Parathyroid adenoma (tissue), 2 donors: ENCODE measurements around the gene SLC25A33.
A peak's percentile ranks its signal among the peaks of the same experiment; 100 is the strongest.
"Not testable (repeated sequence)": the region's sequence is repeated elsewhere in the genome, so short reads cannot be mapped to it uniquely, and the experiment has no call there.

Experiments used
- H2AFZ ChIP-seq: fragments of 300-600 bp; sonication (generic); one replicate; pipeline ENCODE4 v1.7.0; 2017; ENCODE audit warnings: antibody characterized with exemption, mild to moderate bottlenecking
- H3K27ac ChIP-seq: fragments of 300-600 bp; sonication (generic); one replicate; pipeline ENCODE4 v1.7.0; 2017
- H3K27me3 ChIP-seq: fragments of 300-600 bp; sonication (generic); one replicate; pipeline ENCODE4 v1.7.0; 2017; ENCODE audit warnings: low read length; ENCODE audit not compliant: control insufficient read depth, insufficient read depth
- H3K36me3 ChIP-seq: fragments of 300-600 bp; sonication (generic); one replicate; pipeline ENCODE4 v1.7.0; 2017; ENCODE audit warnings: low read length; ENCODE audit not compliant: control insufficient read depth, insufficient read depth
- H3K4me1 ChIP-seq: fragments of 300-600 bp; sonication (generic); one replicate; pipeline ENCODE4 v1.7.0; 2017; ENCODE audit warnings: control low read depth
- H3K4me2 ChIP-seq: fragments of 300-600 bp; sonication (generic); one replicate; pipeline ENCODE4 v1.7.0; 2017; ENCODE audit warnings: low read length
- H3K4me3 ChIP-seq: fragments of 300-600 bp; sonication (generic); one replicate; pipeline ENCODE4 v1.7.0; 2017; ENCODE audit warnings: low read depth, low read length
- H3K79me2 ChIP-seq: fragments of 300-600 bp; sonication (generic); one replicate; pipeline ENCODE4 v1.7.0; 2017; ENCODE audit warnings: control low read depth
- H3K9ac ChIP-seq: fragments of 300-600 bp; sonication (generic); one replicate; pipeline ENCODE4 v1.7.0; 2017; ENCODE audit warnings: mild to moderate bottlenecking
- H3K9me3 ChIP-seq: fragments of 300-600 bp; sonication (generic); one replicate; pipeline ENCODE4 v1.7.0; 2017; ENCODE audit warnings: low read length; ENCODE audit not compliant: control insufficient read depth
- TF ChIP-seq, protein P1 (sequence below): fragments of 300-600 bp; sonication (generic); IDR thresholded peaks from one replicate; pipeline ENCODE4 v1.7.0; 2017; ENCODE audit warnings: antibody characterized with exemption, mild to moderate bottlenecking
- donor health status: primary hyperparathyroidism.

SLC25A33 gene

DNA sequence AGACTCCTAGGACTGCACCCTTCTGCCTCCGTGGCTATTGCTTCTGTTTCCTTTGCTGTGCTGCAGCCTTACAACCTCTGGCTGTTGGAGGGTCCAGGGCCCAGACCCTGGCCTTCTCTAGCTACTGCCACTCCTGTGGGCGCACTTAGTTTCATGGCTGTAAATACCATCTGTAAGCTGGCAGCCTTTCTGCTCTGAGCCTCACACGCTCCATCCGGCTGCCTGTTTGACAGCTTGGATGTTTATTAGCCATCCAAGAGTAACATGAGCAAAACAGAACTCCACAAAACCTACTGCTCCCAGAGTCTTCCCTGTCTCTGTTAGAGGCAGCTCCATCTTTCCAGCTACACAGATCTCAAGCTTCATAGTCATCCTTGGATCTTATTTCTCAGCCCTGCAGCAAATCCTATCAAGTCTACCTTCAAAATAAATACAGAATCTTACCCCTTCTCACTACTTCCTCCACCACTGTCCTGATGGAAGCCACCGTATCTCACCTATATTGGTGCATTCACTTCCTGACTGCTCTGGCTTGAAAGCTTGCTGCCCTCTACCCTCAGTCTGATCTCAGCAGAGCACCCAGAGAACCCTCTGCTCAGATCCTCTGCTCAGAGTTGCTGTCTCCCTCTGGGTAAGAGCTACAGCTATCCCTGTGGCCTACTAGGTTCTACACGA lies 19.1 kb downstream of the SLC25A33 start:
- TF ChIP-seq, protein P1, sequence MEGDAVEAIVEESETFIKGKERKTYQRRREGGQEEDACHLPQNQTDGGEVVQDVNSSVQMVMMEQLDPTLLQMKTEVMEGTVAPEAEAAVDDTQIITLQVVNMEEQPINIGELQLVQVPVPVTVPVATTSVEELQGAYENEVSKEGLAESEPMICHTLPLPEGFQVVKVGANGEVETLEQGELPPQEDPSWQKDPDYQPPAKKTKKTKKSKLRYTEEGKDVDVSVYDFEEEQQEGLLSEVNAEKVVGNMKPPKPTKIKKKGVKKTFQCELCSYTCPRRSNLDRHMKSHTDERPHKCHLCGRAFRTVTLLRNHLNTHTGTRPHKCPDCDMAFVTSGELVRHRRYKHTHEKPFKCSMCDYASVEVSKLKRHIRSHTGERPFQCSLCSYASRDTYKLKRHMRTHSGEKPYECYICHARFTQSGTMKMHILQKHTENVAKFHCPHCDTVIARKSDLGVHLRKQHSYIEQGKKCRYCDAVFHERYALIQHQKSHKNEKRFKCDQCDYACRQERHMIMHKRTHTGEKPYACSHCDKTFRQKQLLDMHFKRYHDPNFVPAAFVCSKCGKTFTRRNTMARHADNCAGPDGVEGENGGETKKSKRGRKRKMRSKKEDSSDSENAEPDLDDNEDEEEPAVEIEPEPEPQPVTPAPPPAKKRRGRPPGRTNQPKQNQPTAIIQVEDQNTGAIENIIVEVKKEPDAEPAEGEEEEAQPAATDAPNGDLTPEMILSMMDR = no peak
- peaks cover 3% of the 10 kb centered on the region for H3K79me2 ChIP-seq
- no peak overlapping the region for H3K4me2 ChIP-seq
- H3K27me3 ChIP-seq = no peaks in the 10 kb centered on the region
- no peak overlapping the region for H3K4me3 ChIP-seq
- H3K36me3 ChIP-seq = no peaks in the 10 kb centered on the region
- H3K27ac ChIP-seq = no peak overlapping the region
- no peaks in the 10 kb centered on the region for H3K9me3 ChIP-seq
- H3K9ac ChIP-seq = no peak overlapping the region
- H2AFZ ChIP-seq = no peak overlapping the region
- H3K4me1 ChIP-seq = peaks cover 6% of the 10 kb centered on the region

GRCh38 chr1:9558946-9559545 lies 19.8 kb downstream of the SLC25A33 start:
- Histone ChIP-seq H3K4me1 (peaks cover 6% of the 10 kb centered on the region), H3K27ac (no peak overlapping the region), H3K27me3 (no peaks in the 10 kb centered on the region), H3K36me3 (no peaks in the 10 kb centered on the region), H2AFZ (no peak overlapping the region), H3K4me3 (no peak overlapping the region), H3K79me2 (peaks cover 3% of the 10 kb centered on the region), H3K9me3 (no peaks in the 10 kb centered on the region), H3K9ac (no peak overlapping the region), H3K4me2 (no peak overlapping the region)
- TF ChIP-seq, protein P1 = no peak

DNA sequence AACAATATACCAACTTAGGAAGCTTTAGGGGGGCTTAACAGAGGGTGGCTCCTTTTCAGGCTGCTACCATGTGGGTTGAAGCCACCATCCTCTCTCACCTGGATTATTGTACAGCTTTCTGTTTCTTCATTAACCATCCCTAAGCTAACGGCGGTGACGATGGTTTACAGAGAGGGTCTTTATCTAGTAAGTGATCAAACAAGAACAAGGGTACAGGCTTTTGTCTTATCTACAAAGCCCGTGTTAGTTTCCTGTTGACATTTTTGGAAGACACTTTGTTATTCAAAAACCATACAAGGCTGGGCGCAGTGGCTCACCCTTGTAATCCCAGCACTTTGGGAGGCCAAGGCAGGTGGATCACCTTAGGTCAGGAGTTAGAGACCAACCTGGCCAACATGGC lies 20.4 kb downstream of the SLC25A33 start:
- Histone ChIP-seq H3K4me1 (peaks cover 6% of the 10 kb centered on the region), H3K9me3 (no peaks in the 10 kb centered on the region), H3K27ac (no peak overlapping the region)

GRCh38 chr1:9560090-9560489 lies 20.8 kb downstream of the SLC25A33 start:
- not testable (repeated sequence) for H3K79me2 ChIP-seq, H3K9ac ChIP-seq, H3K36me3 ChIP-seq, H3K4me1 ChIP-seq, H3K27me3 ChIP-seq, H3K9me3 ChIP-seq, H3K27ac ChIP-seq, H3K4me3 ChIP-seq, H3K4me2 ChIP-seq, H2AFZ ChIP-seq

More for the DNA sequence above, 20.4 kb downstream of the SLC25A33 start:
- no peaks in the 10 kb centered on the region for H3K27me3 ChIP-seq
- TF ChIP-seq, protein P1 = no peak
- H3K36me3 ChIP-seq = no peaks in the 10 kb centered on the region
- no peak overlapping the region for H2AFZ ChIP-seq
- no peak overlapping the region for H3K9ac ChIP-seq
- H3K4me2 ChIP-seq = no peak overlapping the region
- H3K4me3 ChIP-seq = no peak overlapping the region
- H3K79me2 ChIP-seq = peaks cover 3% of the 10 kb centered on the region

DNA sequence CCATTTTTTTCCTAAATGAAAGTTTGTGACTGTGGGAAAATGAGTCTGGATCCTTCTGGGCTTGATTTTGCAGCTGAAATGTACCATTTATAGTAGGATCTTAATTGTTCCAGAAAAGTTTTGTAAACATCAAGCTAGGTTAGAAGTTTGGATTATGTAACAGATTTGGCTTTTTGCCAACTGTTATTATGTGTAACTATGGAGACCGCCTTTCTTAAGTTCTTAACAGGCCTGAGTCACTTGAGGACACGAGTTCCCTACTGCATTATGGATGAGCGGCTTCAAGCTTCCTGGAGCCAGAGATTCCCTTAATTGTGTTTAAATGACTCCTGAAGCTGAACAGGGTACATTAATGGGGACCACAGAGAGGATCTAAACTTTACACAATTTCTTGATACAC lies 22.2 kb downstream of the SLC25A33 start:
- Histone ChIP-seq H3K4me2 (peak overlapping the region; percentile 61), H3K9ac (no peak overlapping the region), H2AFZ (no peak overlapping the region), H3K36me3 (no peaks in the 10 kb centered on the region), H3K4me3 (peak overlapping the region; percentile 13), H3K9me3 (no peaks in the 10 kb centered on the region), H3K27me3 (no peaks in the 10 kb centered on the region), H3K79me2 (peaks cover 3% of the 10 kb centered on the region), H3K4me1 (peaks cover 6% of the 10 kb centered on the region), H3K27ac (peak overlapping the region; percentile 44)
- TF ChIP-seq, protein P1 = no peak
